Progenitor cell of endocrine pancreas (in vitro differentiated cells): ENCODE results near the gene ROR1. TPM values are rescaled to one million over a fixed set of nuclear protein-coding genes. Genes with fewer than 3 reads are reported as not detected.

ENCODE experiments used
- DNase-seq: peaks from one replicate; pipeline ENCODE4 v3.0.0; 2021; ENCODE audit warnings: low spot score; ENCODE audit not compliant: unreplicated experiment
- H3K27ac Mint-ChIP-seq: 2 replicates; pipeline ENCODE4 v1.8.0; 2021; ENCODE audit warnings: mild to moderate bottlenecking, moderate library complexity, mixed read lengths
- H3K27me3 Mint-ChIP-seq: 2 replicates; pipeline ENCODE4 v1.8.0; 2021; ENCODE audit warnings: mixed read lengths
- H3K36me3 Mint-ChIP-seq: 2 replicates; pipeline ENCODE4 v1.8.0; 2022; ENCODE audit warnings: mixed read lengths; ENCODE audit not compliant: insufficient read depth
- H3K4me1 Mint-ChIP-seq: 2 replicates; pipeline ENCODE4 v1.8.0; 2021; ENCODE audit warnings: low read depth, mixed read lengths
- H3K4me3 Mint-ChIP-seq: 2 replicates; pipeline ENCODE4 v1.8.0; 2021; ENCODE audit warnings: low read depth, mild to moderate bottlenecking, moderate library complexity, mixed read lengths
- H3K9me3 Mint-ChIP-seq: 2 replicates; pipeline ENCODE4 v1.8.0; 2021; ENCODE audit warnings: low read depth, mixed read lengths
- total RNA-seq: library from RNA; stranded (reverse); gene quantifications from 2 replicates; pipeline ENCODE4 v1.2.1, GENCODE V29; 2021
- TF ChIP-seq, protein P1 (sequence below): fragments of 200-600 bp; sonication (generic); IDR thresholded peaks from one replicate; pipeline ENCODE4 v1.5.0; 2021; ENCODE audit warnings: antibody characterized with exemption, mild to moderate bottlenecking; ENCODE audit not compliant: unreplicated experiment

Gene ROR1
- total RNA-seq, 1 donor from 2014 or later = 63.8 TPM

DNA sequence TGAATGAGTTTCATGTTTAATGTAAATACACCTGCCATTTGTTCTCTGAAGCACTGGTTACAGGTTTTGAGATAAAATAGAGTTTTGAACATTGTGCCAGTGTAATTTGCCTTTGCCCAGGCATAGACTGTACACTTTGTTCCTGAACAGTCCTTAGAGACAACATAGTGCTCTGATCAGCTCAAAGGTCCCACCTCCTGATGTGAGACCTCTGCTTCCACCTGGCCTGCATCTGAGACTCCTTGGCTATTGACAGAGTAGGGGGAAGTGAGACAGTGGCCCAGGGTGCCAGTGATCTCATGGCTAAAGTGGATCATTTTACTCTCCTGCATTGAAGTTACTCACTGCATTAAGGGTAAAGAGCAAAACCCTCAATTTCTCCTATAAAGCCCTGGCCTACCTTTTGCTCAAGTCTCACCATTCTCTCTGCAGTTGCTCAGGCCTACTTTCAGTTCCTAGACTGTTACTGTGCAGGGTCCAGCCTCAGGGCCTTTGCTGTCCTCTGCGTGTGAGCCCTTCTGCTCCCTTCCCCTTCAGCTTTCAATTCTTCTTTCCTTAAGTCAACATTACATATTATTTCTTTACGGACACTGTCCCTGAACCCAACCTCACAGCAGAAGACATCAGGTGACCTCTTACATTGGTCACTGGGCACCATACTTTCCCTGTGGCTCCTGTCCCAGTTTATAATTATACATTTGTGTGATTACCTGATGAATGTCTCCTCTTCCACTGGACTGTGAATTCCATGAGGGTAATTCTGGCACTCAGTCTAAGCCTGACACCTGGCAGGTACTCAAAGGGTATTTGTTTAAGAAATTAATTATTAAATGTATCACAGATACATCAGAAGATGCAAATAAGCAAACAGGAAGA, 142.9 kb downstream of the ROR1 start:
- H3K4me3 Mint-ChIP-seq = no peak overlapping the region
- H3K27ac Mint-ChIP-seq = peak overlapping the region; percentile 38
- DNase-seq = no peak
- H3K4me1 Mint-ChIP-seq = peaks cover 77% of the 10 kb centered on the region
- no peaks in the 10 kb centered on the region for H3K9me3 Mint-ChIP-seq
- no peaks in the 10 kb centered on the region for H3K27me3 Mint-ChIP-seq
- TF ChIP-seq, protein P1, sequence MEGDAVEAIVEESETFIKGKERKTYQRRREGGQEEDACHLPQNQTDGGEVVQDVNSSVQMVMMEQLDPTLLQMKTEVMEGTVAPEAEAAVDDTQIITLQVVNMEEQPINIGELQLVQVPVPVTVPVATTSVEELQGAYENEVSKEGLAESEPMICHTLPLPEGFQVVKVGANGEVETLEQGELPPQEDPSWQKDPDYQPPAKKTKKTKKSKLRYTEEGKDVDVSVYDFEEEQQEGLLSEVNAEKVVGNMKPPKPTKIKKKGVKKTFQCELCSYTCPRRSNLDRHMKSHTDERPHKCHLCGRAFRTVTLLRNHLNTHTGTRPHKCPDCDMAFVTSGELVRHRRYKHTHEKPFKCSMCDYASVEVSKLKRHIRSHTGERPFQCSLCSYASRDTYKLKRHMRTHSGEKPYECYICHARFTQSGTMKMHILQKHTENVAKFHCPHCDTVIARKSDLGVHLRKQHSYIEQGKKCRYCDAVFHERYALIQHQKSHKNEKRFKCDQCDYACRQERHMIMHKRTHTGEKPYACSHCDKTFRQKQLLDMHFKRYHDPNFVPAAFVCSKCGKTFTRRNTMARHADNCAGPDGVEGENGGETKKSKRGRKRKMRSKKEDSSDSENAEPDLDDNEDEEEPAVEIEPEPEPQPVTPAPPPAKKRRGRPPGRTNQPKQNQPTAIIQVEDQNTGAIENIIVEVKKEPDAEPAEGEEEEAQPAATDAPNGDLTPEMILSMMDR = no peak
- peaks cover 1% of the 10 kb centered on the region for H3K36me3 Mint-ChIP-seq

DNA sequence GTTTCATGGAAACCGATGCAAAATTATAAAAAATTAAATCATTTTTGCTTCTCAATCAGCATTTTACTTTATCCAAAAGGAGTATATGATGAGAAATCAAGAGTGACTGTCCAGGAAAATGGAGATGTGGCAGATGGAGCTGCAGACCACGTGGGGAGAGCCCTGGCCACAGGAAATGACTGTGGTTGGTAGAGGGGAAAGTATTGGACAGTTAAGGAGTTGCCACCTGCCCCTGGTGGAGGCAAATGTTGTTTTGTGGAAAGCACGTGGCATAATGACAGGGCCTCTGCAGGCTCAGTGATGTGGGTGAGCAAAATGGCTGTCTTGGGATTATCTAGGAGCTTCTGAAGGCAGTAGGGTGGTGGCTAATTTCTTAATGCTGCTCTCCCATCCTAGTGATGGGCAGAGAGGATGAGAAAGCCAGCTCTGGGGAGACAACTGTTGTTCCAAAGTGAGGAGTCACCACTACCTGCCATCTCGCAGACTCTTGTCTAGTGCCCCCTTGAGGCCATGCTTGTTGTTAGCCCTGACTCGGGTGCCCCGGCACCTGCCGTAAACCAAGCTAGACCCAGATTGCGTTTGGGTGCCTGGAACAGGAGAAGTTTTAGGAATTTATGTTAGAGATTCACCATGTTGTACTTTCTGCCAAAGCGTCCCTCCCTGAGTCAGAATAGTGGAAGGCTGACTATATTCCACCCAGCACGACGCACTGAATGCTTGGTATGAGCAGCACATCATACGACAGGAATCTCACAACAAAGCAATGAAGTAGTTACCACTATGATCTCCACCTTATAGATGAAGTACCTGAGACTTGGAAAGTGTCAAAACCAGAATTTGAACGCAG, 144.0 kb downstream of the ROR1 start:
- peaks cover 1% of the 10 kb centered on the region for H3K36me3 Mint-ChIP-seq
- no peak for DNase-seq
- H3K4me3 Mint-ChIP-seq = no peak overlapping the region
- H3K9me3 Mint-ChIP-seq = no peaks in the 10 kb centered on the region
- H3K27me3 Mint-ChIP-seq = no peaks in the 10 kb centered on the region
- peaks cover 70% of the 10 kb centered on the region for H3K4me1 Mint-ChIP-seq
- peak overlapping the region; percentile 18 for H3K27ac Mint-ChIP-seq
- TF ChIP-seq, protein P1 = peak; percentile 18

DNA sequence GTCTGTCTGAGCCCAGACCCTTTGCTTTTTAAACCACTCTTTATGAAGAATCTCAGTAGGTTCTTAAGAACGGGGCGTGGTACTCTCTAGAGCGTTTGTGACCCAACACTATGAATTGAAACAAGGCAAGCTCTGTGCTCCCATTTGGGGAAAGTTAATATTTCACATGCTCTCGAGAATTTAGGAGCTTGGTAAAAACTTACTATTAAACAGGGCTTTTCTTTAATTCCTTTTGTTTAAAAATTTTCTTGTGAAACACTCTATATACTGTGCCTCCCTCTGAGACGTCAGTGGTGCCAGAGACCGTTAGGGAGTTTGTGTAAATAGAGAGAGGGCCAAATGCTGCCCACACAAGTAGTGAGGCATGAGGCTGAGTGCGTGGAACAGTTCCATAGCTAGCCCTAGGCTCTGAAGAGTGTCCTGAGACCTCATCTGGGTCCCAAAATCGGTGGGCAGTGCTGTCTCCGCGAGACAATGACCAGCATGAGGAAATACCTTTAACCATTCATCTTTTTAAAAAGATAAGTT, 144.7 kb downstream of the ROR1 start:
- H3K4me3 Mint-ChIP-seq = no peak overlapping the region
- peak overlapping the region; percentile 18 for H3K27ac Mint-ChIP-seq
- H3K27me3 Mint-ChIP-seq = no peaks in the 10 kb centered on the region
- H3K36me3 Mint-ChIP-seq = peaks cover 1% of the 10 kb centered on the region
- DNase-seq = no peak
- TF ChIP-seq, protein P1 = no peak
- H3K4me1 Mint-ChIP-seq = peaks cover 65% of the 10 kb centered on the region
- H3K9me3 Mint-ChIP-seq = no peaks in the 10 kb centered on the region

DNA sequence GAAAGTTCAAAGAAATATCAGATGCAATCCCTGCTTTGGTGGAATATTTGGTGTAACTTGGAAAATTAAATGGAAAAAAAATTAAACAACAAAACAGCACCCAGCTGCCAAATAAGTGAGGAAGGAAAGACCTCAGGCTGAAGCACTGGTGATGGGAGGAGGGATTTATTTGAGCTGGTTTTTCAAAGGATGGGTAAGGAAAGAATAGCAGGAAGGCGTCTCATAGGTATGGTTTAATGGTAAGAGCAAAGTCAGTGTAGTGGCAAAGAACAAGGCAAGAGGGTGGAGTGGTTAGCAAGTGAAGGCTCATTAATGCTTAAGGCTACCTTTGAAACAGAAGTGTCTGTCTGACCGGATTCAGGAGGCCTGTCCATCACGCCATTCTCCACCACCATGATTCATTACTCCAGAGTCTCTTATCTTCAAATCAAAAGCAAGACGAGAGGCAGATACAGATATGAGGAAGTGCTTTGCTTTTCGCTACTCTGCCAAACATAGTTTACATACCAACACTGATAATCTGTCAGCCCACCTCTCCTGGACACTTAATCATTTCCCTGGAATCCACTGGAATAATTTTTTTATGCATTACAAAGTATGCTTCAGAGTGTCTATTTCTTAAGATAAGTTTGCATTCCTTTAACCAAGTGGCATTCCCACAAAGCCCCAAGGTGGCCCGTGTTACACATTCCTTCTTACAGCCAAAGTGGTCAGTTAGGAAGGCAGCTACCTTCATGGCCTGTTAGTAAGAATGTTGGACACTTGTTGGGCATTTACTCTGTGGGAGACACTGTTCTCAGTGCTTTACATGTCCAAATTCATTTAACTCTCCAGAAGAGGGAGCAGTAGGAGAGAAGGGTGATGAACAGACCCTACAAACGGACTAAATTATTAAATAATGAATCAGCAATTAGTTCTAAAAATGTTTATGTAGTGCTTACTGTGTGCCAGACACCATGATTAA, 146.6 kb downstream of the ROR1 start:
- Mint-ChIP-seq H3K9me3 (no peaks in the 10 kb centered on the region), H3K27ac (peak overlapping the region; percentile 31), H3K4me3 (peak overlapping the region; percentile 19), H3K36me3 (peaks cover 4% of the 10 kb centered on the region), H3K4me1 (peaks cover 50% of the 10 kb centered on the region), H3K27me3 (no peaks in the 10 kb centered on the region)
- TF ChIP-seq, protein P1 = peak; percentile 20
- no peak for DNase-seq
